HG02759 (cell line): Measurements from ENCODE around the gene CCDC9B.

Experiments
- ATAC-seq: cut with Tn5 transposase; IDR thresholded peaks from one replicate; pipeline ENCODE4 v1.9.1; 2021; ENCODE audit warnings: mild to moderate bottlenecking, moderate library complexity; ENCODE audit not compliant: unreplicated experiment

Gene CCDC9B

GRCh38 chr15:40340740-40341400 lies at the start of gene CCDC9B:
TSS of gene CCDC9B (minus strand) at chr15:40340939. CDS start at chr15:40340819, 120 bp downstream.
- no peak for ATAC-seq

GRCh38 chr15:40389824-40390595 lies 49.3 kb upstream of the CCDC9B start:
- no peak for ATAC-seq

GRCh38 chr15:40388941-40389823 lies 48.4 kb upstream of the CCDC9B start:
- ATAC-seq, result no peak

- ATAC-seq, result no peak
Measured at GRCh38 chr15:40386480-40386879, 45.7 kb upstream of the CCDC9B start.

GRCh38 chr15:40382580-40383456 lies 42.1 kb upstream of the CCDC9B start, which contains the start of gene KNSTRN:
TSS of gene KNSTRN (plus strand) at chr15:40382721. CDS start at chr15:40382836, 115 bp downstream.
- ATAC-seq, result peak; percentile 98

- no peak for ATAC-seq
Measured at GRCh38 chr15:40381818-40382529, 41.2 kb upstream of the CCDC9B start.

- no peak for ATAC-seq
Measured at GRCh38 chr15:40380636-40381035, 39.9 kb upstream of the CCDC9B start.

- ATAC-seq, result no peak
Measured at GRCh38 chr15:40379853-40380252, 39.1 kb upstream of the CCDC9B start.

GRCh38 chr15:40379374-40379773 lies 38.6 kb upstream of the CCDC9B start:
- ATAC-seq, result no peak

- no peak for ATAC-seq
Measured at GRCh38 chr15:40377606-40378005, 36.9 kb upstream of the CCDC9B start.

- ATAC-seq, result no peak
Measured at GRCh38 chr15:40372981-40373380, 32.2 kb upstream of the CCDC9B start.

- no peak for ATAC-seq
Measured at GRCh38 chr15:40369971-40370370, 29.2 kb upstream of the CCDC9B start.

GRCh38 chr15:40369474-40369869 lies 28.7 kb upstream of the CCDC9B start:
- no peak for ATAC-seq

- no peak for ATAC-seq
Measured at GRCh38 chr15:40368719-40369473, 28.2 kb upstream of the CCDC9B start.

GRCh38 chr15:40367686-40368611 lies 27.2 kb upstream of the CCDC9B start:
- ATAC-seq, result peak; percentile 90

GRCh38 chr15:40367371-40367685 lies 26.6 kb upstream of the CCDC9B start:
- peak; percentile 1 for ATAC-seq

- no peak for ATAC-seq
Measured at GRCh38 chr15:40366457-40367370, 26.0 kb upstream of the CCDC9B start.
